Effector CD4-positive, alpha-beta T cell (primary cell): ENCODE data around the gene PSME3.

Source experiments
- DNase-seq: peaks from one replicate; pipeline ENCODE4 v3.0.0-alpha.2; 2020
- total RNA-seq: gene quantifications from one replicate; lab custom pipeline; 2026; lab: John Stamatoyannopoulos, UW

PSME3 gene
- 40.9 reads per million, percentile 64 among the genes with 10 or more reads in this experiment for total RNA-seq

DNA sequence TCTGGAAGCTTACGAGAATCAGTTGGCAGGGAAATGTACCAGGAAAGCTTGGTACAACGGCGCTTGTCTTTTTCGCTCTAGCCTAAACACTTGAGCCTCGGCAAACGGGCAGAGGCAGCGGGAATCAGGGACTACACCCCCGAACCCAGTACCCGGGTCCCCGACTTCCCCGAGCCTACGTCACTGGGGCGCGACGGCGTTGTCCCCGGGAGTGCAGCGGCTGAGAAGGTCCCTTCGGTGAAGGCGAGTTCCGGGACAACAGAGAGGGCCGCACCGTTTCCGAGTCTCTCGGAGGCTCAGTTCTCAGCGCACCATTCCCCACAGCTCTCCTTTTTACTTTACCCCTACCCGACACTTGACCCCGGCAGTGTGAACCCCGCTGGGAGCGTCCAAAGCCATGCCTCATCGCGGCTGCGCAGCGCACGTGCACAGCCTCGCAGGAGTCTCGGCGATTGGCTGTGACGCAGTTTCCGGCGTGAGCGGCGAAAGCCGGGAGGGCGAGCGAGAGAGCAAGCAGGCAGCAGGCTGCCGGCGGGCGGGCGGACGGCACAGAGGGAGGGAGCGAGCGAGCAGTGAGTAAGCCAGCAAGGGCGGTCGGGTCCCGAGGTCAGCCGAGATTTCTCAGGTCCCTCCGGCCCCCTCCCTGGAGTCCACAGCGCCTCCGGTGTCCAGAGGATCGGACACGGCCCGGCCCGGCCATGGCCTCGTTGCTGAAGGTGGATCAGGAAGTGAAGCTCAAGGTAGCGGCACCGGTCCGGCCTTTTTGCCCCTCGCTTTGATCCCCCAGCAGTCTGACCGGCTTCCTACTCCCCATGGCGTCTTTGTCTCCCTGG, at the start of gene PSME3:
TSS of gene PSME3 (plus strand) at position 464 of the 833 bp plus-strand sequence. CDS start at position 699, 235 bp downstream.
- DNase-seq: peak; percentile 87

GRCh38 chr17:42783791-42784138, 49.4 kb upstream of the PSME3 start:
- DNase-seq: no peak

- DNase-seq: no peak
Measured at GRCh38 chr17:42784409-42784808, 48.8 kb upstream of the PSME3 start.

GRCh38 chr17:42784811-42785592, 48.2 kb upstream of the PSME3 start:
- DNase-seq: no peak

- DNase-seq: no peak
Measured at GRCh38 chr17:42787266-42787665, 45.9 kb upstream of the PSME3 start.

DNA sequence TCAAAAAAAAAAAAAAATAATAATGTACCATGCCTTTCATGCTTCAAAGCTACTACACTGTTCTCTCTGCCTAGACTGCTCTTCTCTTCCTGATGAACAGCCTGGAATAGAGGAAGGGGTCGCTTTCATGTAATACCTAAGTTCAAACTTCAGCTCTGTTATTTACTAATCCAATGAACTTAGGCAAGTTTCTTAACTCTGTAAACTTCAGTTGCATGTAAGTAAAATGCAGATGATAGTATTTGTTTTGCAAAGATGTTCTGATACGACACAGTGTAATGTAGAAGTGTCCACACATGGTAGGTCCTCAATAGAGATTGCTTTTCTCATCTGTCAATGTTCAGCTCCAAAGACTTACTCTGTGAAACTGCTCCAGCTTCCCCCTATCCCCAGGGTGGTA, 41.2 kb upstream of the PSME3 start:
- no peak for DNase-seq

DNA sequence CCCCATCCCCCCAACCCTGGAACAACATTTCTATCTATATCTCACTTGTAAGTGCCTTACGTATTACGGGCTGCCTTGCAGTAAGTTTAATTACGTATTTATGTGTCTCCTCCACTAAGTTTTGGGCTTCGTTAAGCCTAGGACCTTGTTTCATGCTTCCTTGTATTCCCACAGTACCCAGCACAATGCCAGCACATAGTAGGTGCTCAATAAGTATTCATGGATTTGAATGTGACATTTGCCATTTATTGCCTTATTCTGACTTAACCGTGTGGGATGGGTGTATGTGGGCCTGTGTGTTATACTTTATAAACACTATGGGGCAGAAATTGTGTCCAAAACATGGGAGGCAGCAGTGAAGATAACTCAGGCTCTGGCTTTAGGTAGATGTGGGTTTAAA, 40.7 kb upstream of the PSME3 start:
- DNase-seq: no peak

DNA sequence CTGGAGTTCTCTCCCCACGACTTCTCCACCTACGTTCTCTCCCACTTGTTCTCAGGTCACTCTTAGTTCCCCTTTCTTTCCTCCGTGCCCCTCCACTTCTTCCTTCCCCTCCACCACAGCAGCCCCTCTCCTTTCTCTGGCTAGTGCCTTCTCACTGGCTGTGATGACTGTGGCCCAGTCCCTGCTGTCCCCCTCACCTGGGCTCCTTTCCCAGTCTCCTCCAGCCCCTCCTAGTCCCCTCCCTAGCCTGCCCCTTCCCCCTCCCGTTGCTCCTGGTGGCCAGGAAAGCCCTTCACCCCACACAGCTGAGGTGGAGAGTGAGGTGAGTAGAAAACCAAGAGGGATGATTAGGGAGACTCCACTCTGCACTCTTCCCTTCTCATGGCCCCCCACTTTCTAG, 38.1 kb upstream of the PSME3 start:
- no peak for DNase-seq

DNA sequence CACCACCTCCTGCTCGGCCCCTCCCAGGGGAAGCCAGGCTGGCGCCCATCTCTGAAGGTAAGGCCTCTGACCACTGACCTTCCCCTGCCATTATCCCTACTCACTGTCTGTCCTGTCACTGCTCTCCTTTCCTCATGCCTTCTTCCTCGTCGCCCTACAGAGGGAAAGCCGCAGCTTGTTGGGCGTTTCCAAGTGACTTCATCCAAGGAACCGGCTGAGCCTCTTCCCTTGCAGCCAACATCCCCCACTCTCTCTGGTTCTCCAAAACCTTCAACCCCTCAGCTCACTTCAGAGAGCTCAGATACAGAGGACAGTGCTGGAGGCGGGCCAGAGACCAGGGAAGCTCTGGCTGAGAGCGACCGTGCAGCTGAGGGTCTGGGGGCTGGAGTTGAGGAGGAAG, 37.7 kb upstream of the PSME3 start:
- DNase-seq: no peak

DNA sequence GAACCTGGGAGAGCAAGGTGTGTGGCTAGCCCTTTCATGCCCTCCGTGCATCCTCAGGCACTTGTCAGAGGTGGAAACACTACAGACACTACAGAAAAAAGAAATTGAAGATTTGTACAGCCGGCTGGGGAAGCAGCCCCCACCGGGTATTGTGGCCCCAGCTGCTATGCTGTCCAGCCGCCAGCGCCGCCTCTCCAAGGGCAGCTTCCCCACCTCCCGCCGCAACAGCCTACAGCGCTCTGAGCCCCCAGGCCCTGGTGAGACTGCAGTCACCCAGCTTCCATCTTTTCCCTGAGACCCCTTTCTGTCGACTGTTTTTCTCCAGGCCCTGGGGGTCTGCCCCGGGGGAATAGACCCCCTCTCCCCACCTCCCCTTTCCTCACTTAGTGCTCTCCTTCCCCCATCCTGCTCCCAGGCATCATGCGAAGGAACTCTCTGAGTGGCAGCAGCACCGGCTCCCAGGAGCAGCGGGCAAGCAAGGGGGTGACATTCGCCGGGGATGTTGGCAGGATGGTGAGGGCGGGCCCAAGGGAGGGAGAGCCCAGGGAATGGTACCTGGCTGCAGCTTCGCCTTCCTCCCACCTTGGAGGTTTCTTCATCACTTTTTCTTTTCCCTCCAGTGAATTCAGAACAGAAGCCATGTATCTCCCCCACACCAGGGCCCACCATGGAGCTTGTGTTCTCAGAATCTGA, 37.0 kb upstream of the PSME3 start:
- no peak for DNase-seq

DNA sequence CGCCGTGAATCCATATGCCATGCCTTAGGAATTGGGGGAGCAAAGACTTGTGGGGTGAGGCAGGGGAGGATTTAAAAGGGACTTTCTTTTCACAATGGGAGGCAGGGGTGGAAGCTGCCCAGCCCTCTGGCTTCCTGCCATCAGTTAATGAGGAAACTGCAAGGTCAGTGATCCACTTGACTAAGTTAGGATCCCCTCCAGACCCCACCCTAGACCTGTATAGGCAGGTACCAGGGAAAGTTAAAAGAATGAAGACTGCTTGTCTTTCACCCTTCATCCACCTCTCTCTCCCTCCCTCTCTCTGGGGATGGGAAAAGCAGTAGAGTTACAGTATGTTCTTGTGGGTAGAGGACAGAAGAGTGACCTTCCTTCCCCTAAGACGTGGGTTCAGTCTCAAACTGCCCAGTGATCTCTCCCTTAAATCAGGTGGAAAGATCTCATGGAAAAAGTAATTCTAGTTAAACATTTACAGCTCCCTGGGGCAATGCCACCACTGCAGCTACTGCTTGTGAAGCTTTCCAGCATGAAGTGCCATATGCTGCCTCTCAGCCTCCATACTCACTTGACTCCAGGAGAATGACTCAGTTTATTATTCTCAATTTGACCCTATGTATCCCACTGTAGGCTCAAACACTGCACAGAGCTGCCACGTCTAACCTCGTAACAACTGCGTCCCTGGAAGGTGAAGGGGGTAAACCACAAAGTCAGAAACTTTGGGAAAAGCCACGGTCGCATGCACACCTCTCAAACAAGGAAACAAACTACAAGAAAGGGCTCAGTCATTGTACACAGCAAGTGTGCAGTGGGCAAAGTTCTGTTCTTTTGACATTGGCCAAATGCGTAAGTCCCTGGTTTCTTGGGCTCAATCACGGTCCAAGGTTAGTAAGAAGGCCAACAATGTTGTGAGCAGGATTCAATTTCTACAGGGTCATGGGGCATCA, 35.9 kb upstream of the PSME3 start:
- no peak for DNase-seq

DNA sequence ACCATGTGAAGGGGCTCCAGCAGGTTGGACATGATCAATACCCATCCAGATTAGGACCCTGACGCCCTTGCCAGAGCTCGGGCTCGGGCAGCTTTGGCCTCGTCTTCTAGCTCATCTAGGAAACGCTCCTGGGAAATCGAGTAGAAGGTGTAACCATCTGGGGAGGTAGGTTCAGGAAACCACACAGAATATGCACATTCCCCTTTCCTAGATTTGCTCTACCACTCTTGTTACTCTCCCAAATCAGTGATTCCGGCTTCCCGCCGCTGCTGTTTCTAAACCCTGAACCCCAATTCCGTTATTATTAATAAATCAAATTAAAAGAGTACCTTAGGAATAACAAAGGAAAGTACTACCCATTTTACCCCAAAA, 35.2 kb upstream of the PSME3 start:
- DNase-seq: no peak

GRCh38 chr17:42798383-42799380, 34.5 kb upstream of the PSME3 start, which contains the start of the genes CNTD1 and COA3:
Gene CNTD1, plus strand, starts transcription at chr17:42798861. Its CDS starts 207 bp downstream, at chr17:42799068.
Gene COA3, minus strand, starts transcription at chr17:42798704. Its CDS starts 23 bp downstream, at chr17:42798681.
- peak; percentile 64 for DNase-seq

DNA sequence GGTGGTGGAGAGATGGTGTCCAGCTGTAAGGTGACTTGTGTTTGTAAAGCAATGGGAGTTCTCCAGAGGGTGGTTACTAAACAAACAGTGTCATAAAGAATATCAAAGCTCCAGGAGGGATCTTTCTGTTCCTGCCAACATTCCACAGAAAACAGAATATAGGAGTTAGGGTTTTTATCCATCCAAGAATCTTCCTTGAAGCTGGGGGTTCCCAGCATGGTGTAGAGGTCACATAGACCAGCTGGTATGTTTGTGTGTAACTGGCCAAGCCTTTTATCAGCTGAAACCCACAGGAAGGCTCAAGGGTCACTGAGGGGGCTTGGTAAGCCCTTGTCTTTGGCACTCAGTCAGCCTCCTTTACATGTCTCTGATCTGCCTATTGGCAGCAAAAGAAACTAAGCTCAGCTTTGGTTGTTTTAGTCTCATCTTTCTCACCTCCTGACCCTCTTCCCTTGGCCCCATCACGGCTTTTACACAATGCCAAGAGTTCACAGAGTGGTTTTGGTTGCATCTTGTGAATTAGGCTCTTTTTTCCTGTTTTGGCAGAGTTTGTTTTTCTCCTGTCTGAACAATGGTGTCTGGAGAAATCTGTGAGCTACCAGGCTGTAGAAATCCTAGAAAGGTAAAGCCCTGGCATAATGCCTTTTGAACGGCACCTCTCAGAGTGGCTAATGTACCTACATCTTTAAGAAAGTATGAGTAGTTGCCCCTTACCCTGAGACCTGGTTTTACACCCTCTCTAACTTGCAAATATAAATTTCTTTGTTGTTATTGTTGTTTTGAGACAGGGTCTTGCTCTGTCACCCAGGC, 29.9 kb upstream of the PSME3 start:
- DNase-seq: no peak

GRCh38 chr17:42804918-42805367, 28.3 kb upstream of the PSME3 start:
- no peak for DNase-seq

DNA sequence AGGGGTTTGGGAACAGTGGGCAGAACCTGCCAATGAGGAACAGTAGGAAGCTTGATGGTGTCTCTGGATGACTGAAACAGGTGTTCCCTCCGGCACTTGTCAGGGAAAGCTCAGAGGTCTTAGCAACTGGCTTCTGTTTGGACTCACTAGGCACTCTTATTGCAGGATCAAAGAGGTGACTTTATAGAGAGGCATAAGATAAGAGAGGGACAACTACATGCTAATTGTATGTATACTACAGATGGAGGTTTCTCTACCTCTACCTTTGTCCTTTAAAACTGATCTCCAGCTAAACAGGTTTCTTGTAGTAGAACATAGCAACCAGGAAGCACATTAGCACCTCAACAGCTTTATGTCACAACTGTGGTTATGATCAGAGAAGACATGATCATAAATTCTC, 26.9 kb upstream of the PSME3 start:
- no peak for DNase-seq

GRCh38 chr17:42809250-42809649, 23.9 kb upstream of the PSME3 start:
- no peak for DNase-seq

DNA sequence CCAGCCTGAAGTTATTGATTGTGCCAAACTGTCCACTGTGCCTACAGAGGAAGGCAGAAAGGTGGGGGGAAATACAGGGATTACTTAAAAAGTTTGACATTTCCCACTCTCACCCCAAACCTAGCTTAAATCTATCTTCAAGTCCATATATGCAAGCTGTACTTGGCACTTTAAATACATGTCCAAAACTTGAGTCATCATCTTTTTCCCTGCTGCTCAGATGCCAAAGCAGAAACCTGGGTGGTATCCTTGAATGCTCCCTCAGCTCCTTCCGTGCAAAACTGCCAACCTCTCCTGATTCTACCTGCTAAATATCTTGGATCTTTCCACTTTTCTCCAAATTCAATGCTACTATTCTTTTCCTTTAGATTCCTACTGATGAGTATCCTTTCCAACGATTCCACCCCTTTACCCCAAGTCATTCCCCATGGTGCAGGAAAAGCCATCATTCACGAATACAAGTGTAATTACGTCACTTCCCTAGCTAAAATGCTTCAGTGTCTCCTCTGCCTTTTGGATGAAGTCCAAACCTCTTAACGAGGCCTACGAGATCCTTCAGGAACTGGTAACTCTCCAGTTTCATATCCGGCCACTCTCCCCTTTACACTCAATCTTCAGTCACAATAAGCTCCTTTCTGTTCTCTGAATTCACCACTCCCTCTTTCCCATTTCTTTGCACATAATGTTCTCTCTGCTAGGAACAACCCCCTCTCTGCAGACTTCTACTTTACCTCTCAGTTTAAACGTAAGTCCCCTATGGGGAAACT, 18.4 kb upstream of the PSME3 start:
- no peak for DNase-seq

DNA sequence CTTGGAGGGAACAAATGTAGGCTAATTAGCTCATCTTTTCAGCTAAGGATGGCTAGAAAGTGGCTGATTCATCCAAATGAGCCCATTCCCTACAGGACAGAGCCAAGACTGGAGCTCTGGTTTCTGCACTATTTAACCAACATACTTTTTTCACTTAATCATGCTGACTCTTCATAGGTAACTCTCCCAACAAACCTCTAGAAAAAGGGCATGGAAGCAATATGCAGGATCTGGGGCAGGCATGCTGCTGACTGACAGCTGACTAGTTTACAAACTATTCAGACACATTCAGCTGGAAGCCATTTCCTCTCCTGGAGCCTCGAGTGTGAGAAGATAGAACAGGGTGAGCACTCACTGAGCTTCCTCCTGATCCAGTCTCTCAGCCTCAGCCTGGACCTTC, 15.3 kb upstream of the PSME3 start:
- no peak for DNase-seq
